GM20000 (cell line): ENCODE data around the gene GBE1.

Source experiments
- DNase-seq: peaks from one replicate; pipeline ENCODE4 v3.0.0; 2012; ENCODE audit warnings: low spot score
- TF ChIP-seq, protein P1 (sequence below): IDR thresholded peaks from 2 replicates; pipeline ENCODE4 v1.5.1; 2012; ENCODE audit warnings: mild to moderate bottlenecking, control low read depth; ENCODE audit errors: extremely low read depth, missing control alignments

GBE1 gene

GRCh38 chr3:81620849-81621248, 140.6 kb downstream of the GBE1 start:
- TF ChIP-seq, protein P1, sequence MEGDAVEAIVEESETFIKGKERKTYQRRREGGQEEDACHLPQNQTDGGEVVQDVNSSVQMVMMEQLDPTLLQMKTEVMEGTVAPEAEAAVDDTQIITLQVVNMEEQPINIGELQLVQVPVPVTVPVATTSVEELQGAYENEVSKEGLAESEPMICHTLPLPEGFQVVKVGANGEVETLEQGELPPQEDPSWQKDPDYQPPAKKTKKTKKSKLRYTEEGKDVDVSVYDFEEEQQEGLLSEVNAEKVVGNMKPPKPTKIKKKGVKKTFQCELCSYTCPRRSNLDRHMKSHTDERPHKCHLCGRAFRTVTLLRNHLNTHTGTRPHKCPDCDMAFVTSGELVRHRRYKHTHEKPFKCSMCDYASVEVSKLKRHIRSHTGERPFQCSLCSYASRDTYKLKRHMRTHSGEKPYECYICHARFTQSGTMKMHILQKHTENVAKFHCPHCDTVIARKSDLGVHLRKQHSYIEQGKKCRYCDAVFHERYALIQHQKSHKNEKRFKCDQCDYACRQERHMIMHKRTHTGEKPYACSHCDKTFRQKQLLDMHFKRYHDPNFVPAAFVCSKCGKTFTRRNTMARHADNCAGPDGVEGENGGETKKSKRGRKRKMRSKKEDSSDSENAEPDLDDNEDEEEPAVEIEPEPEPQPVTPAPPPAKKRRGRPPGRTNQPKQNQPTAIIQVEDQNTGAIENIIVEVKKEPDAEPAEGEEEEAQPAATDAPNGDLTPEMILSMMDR, result no peak
- no peak for DNase-seq

DNA sequence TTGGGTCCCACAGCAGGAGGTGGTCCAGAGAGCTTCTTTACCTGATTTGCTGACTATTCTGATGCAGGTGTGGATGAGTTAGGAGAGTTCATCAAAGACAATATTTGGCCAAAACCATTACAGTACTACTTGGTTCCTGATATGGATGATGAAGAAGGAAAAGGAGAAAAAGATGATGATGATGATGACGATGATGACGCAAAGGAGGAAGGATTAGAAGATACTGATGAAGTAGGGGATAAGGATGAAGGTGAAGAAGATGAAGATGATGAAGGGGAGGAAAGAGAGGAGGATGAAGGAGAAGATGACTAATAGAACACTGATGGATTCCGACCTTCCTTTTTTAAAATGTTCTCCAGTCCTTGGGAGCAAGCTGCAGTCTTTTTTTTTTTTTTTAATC, 148.7 kb downstream of the GBE1 start:
- DNase-seq, result no peak
- TF ChIP-seq, protein P1, result no peak

GRCh38 chr3:81602781-81603180, 158.7 kb downstream of the GBE1 start:
- TF ChIP-seq, protein P1, result no peak
- DNase-seq, result no peak

- no peak for DNase-seq
- TF ChIP-seq, protein P1, result no peak
These were observed 159.6 kb downstream of the GBE1 start for GRCh38 chr3:81601707-81602305.

DNA sequence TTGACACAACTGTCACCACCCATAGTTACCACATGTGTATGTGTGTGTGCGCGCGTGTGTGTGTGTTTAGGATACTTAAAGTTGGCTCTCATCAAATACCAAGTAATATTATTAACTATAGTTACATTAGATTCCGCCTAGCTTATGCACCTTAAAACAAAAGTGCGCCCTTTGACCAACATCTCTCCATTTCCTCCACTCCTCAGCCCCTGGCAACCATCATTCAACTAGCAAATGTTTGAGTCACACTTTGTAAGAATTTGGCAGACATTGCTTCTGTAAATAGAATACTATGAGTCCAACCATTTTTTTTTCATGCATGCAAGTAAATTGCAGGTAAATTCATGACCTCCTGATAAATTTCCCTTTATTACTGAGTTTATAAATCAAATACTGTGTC, 169.3 kb downstream of the GBE1 start:
- TF ChIP-seq, protein P1, result no peak
- no peak for DNase-seq

GRCh38 chr3:81585937-81586336, 175.5 kb downstream of the GBE1 start:
- no peak for DNase-seq
- TF ChIP-seq, protein P1, result no peak

DNA sequence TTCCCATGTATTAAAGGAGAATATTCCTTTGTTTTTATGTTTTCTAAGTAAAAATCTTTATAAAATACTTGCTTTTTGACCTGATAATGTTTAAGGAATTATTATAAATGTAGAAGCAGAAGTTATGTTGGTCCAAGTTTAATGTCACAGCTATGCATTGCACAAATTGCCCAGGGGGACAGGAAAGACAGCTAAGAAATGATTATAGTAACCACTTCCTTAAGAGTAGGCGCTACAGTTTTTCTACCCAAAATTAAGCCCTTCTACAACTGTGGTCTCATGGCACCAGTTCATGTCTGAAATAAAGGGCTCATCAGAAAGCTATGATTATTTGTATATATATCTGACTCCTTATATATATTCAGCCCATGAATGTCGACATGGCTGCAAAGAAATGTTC, 176.4 kb downstream of the GBE1 start:
- DNase-seq, result no peak
- TF ChIP-seq, protein P1, result no peak
